HEK293 (cell line): ENCODE measurements around the gene PRSS35.

Experiments
- KLF1 ChIP-seq: fragments of 450-650 bp; formaldehyde crosslinking; IDR thresholded peaks from 2 replicates; pipeline ENCODE4 v1.5.1; 2016; ENCODE audit warnings: missing biosample characterization, missing genetic modification characterization
- KLF9 ChIP-seq: fragments of 450-650 bp; formaldehyde crosslinking; IDR thresholded peaks from 2 replicates; pipeline ENCODE4 v1.5.1; 2016; ENCODE audit warnings: missing biosample characterization, missing genetic modification characterization, low read depth
- PRDM1 ChIP-seq: fragments of 450-650 bp; formaldehyde crosslinking; IDR thresholded peaks from 2 replicates; pipeline ENCODE4; 2016; ENCODE audit warnings: missing biosample characterization, missing genetic modification characterization
- SP7 ChIP-seq: fragments of 450-650 bp; formaldehyde crosslinking; IDR thresholded peaks from 2 replicates; pipeline ENCODE4 v1.5.1; 2016; ENCODE audit warnings: missing biosample characterization, missing genetic modification characterization
- ZBTB20 ChIP-seq: fragments of 450-650 bp; formaldehyde crosslinking; IDR thresholded peaks from 2 replicates; pipeline ENCODE4 v1.5.1; 2016; ENCODE audit warnings: missing biosample characterization, missing genetic modification characterization
- ZBTB8A ChIP-seq: fragments of 450-650 bp; formaldehyde crosslinking; IDR thresholded peaks from 2 replicates; pipeline ENCODE4 v1.5.1; 2016; ENCODE audit warnings: missing biosample characterization, missing genetic modification characterization
- ZFHX2 ChIP-seq: fragments of 450-650 bp; formaldehyde crosslinking; conservative IDR thresholded peaks from 2 replicates; pipeline ENCODE4 v1.5.1; 2016; ENCODE audit warnings: missing biosample characterization, missing genetic modification characterization
- ZNF214 ChIP-seq: fragments of 450-650 bp; formaldehyde crosslinking; IDR thresholded peaks from 2 replicates; pipeline ENCODE4 v1.5.1; 2017; ENCODE audit warnings: missing biosample characterization, mild to moderate bottlenecking, missing genetic modification characterization, borderline replicate concordance
- ZNF391 ChIP-seq: fragments of 450-650 bp; formaldehyde crosslinking; IDR thresholded peaks from 2 replicates; pipeline ENCODE4 v1.5.1; 2016; ENCODE audit warnings: low read depth, missing biosample characterization, missing genetic modification characterization, borderline replicate concordance
- ZNF394 ChIP-seq: fragments of 450-650 bp; formaldehyde crosslinking; IDR thresholded peaks from 2 replicates; pipeline ENCODE4 v1.5.1; 2016; ENCODE audit warnings: missing biosample characterization, missing genetic modification characterization, mild to moderate bottlenecking, moderate library complexity, borderline replicate concordance
- ZNF416 ChIP-seq: fragments of 450-650 bp; formaldehyde crosslinking; IDR thresholded peaks from 2 replicates; pipeline ENCODE4 v1.5.1; 2016; ENCODE audit warnings: missing biosample characterization, missing genetic modification characterization
- ZNF433 ChIP-seq: fragments of 450-650 bp; formaldehyde crosslinking; IDR thresholded peaks from 2 replicates; pipeline ENCODE4 v1.5.1; 2016; ENCODE audit warnings: missing biosample characterization, missing genetic modification characterization, low read depth
- ZNF624 ChIP-seq: fragments of 450-650 bp; formaldehyde crosslinking; IDR thresholded peaks from 2 replicates; pipeline ENCODE4 v1.5.1; 2017; ENCODE audit warnings: missing biosample characterization, missing genetic modification characterization
- ZNF658 ChIP-seq: fragments of 450-650 bp; formaldehyde crosslinking; IDR thresholded peaks from 2 replicates; pipeline ENCODE4; 2016; ENCODE audit warnings: missing biosample characterization, missing genetic modification characterization
- ZNF677 ChIP-seq: fragments of 450-650 bp; IDR thresholded peaks from 2 replicates; pipeline ENCODE4 v1.5.0; 2018; ENCODE audit warnings: missing biosample characterization, mild to moderate bottlenecking, missing genetic modification characterization, moderate library complexity
- ZNF777 ChIP-seq: fragments of 450-650 bp; formaldehyde crosslinking; IDR thresholded peaks from 2 replicates; pipeline ENCODE4 v1.5.1; 2017; ENCODE audit warnings: missing biosample characterization, missing genetic modification characterization, borderline replicate concordance
- ZNF837 ChIP-seq: fragments of 450-650 bp; formaldehyde crosslinking; IDR thresholded peaks from 2 replicates; pipeline ENCODE4 v1.5.1; 2016; ENCODE audit warnings: missing biosample characterization, missing genetic modification characterization
- TF ChIP-seq, protein P1 (sequence below): fragments of 450-650 bp; formaldehyde crosslinking; optimal IDR thresholded peaks from 2 replicates; pipeline ENCODE3; 2016; ENCODE audit warnings: missing biosample characterization, mild to moderate bottlenecking, missing genetic modification characterization
- TF ChIP-seq, protein P2 (sequence below): fragments of 450-650 bp; formaldehyde crosslinking; IDR thresholded peaks from 2 replicates; pipeline ENCODE4 v1.5.1; 2016; ENCODE audit warnings: missing biosample characterization, missing genetic modification characterization, borderline replicate concordance
- TF ChIP-seq, protein P3 (sequence below): fragments of 450-650 bp; formaldehyde crosslinking; IDR thresholded peaks from 2 replicates; pipeline ENCODE4 v1.5.1; 2017; ENCODE audit warnings: missing biosample characterization, missing genetic modification characterization
- TF ChIP-seq, protein P4 (sequence below): fragments of 450-650 bp; formaldehyde crosslinking; conservative IDR thresholded peaks from 2 replicates; pipeline ENCODE4 v1.5.1; 2016; ENCODE audit warnings: low read depth, missing biosample characterization, missing genetic modification characterization
- TF ChIP-seq, protein P5 (sequence below): fragments of 450-650 bp; formaldehyde crosslinking; IDR thresholded peaks from 2 replicates; pipeline ENCODE4 v1.5.1; 2016; ENCODE audit warnings: missing biosample characterization, missing genetic modification characterization

PRSS35 gene

DNA sequence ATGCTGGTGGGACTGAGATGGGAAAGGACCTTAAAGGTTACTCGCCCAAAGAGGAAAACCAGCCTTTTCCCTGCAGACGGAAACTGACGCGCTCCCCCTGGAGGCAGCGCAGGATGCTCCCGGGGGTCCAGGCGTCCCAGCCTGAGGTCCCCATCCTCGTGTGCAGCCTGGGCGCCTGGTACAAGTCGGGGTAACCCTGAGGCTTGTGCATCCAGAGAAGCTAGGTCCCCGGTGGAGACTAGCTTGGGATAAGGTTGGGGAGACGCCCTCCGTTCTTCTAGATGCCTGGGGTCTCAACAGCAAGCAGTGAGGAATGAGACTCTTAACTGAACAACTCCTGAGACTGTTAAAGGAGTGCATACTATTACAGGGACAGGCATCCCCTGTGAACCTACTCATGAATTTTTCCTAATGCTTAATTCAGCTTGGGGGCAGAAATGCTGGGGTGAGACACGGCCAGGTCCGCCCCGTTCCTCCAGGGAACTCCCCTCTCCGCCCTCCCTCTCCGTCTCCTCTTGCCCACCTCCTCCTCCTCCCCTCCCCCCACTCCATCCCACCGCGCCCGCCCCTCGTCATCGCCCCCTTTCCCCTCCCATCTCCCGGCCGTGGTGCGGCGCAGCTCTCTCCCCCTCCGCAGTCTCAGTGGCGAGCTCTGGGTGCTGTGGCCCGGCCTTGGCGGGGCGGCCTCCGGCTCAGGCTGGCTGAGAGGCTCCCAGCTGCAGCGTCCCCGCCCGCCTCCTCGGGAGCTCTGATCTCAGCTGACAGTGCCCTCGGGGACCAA, at the start of gene PRSS35 (continued):
- TF ChIP-seq ZNF394 (tag by site-specific recombination), result peak; percentile 29; the same call in 1 of the 2 replicates
- TF ChIP-seq KLF1 (tag by site-specific recombination), result peak; percentile 84
- TF ChIP-seq, protein P1, sequence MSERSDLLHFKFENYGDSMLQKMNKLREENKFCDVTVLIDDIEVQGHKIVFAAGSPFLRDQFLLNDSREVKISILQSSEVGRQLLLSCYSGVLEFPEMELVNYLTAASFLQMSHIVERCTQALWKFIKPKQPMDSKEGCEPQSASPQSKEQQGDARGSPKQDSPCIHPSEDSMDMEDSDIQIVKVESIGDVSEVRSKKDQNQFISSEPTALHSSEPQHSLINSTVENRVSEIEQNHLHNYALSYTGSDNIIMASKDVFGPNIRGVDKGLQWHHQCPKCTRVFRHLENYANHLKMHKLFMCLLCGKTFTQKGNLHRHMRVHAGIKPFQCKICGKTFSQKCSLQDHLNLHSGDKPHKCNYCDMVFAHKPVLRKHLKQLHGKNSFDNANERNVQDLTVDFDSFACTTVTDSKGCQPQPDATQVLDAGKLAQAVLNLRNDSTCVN, result peak; percentile 44
- TF ChIP-seq, protein P2, sequence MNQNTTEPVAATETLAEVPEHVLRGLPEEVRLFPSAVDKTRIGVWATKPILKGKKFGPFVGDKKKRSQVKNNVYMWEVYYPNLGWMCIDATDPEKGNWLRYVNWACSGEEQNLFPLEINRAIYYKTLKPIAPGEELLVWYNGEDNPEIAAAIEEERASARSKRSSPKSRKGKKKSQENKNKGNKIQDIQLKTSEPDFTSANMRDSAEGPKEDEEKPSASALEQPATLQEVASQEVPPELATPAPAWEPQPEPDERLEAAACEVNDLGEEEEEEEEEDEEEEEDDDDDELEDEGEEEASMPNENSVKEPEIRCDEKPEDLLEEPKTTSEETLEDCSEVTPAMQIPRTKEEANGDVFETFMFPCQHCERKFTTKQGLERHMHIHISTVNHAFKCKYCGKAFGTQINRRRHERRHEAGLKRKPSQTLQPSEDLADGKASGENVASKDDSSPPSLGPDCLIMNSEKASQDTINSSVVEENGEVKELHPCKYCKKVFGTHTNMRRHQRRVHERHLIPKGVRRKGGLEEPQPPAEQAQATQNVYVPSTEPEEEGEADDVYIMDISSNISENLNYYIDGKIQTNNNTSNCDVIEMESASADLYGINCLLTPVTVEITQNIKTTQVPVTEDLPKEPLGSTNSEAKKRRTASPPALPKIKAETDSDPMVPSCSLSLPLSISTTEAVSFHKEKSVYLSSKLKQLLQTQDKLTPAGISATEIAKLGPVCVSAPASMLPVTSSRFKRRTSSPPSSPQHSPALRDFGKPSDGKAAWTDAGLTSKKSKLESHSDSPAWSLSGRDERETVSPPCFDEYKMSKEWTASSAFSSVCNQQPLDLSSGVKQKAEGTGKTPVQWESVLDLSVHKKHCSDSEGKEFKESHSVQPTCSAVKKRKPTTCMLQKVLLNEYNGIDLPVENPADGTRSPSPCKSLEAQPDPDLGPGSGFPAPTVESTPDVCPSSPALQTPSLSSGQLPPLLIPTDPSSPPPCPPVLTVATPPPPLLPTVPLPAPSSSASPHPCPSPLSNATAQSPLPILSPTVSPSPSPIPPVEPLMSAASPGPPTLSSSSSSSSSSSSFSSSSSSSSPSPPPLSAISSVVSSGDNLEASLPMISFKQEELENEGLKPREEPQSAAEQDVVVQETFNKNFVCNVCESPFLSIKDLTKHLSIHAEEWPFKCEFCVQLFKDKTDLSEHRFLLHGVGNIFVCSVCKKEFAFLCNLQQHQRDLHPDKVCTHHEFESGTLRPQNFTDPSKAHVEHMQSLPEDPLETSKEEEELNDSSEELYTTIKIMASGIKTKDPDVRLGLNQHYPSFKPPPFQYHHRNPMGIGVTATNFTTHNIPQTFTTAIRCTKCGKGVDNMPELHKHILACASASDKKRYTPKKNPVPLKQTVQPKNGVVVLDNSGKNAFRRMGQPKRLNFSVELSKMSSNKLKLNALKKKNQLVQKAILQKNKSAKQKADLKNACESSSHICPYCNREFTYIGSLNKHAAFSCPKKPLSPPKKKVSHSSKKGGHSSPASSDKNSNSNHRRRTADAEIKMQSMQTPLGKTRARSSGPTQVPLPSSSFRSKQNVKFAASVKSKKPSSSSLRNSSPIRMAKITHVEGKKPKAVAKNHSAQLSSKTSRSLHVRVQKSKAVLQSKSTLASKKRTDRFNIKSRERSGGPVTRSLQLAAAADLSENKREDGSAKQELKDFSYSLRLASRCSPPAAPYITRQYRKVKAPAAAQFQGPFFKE (tag by site-specific recombination), result no peak
- no peak for TF ChIP-seq ZNF658 (tag by site-specific recombination)
- TF ChIP-seq ZBTB20, result peak; percentile 83
- TF ChIP-seq, protein P3, sequence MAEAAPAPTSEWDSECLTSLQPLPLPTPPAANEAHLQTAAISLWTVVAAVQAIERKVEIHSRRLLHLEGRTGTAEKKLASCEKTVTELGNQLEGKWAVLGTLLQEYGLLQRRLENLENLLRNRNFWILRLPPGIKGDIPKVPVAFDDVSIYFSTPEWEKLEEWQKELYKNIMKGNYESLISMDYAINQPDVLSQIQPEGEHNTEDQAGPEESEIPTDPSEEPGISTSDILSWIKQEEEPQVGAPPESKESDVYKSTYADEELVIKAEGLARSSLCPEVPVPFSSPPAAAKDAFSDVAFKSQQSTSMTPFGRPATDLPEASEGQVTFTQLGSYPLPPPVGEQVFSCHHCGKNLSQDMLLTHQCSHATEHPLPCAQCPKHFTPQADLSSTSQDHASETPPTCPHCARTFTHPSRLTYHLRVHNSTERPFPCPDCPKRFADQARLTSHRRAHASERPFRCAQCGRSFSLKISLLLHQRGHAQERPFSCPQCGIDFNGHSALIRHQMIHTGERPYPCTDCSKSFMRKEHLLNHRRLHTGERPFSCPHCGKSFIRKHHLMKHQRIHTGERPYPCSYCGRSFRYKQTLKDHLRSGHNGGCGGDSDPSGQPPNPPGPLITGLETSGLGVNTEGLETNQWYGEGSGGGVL, result peak; percentile 99
- TF ChIP-seq ZNF214 (tag by site-specific recombination), result no peak
- no peak for TF ChIP-seq ZNF391 (tag by site-specific recombination)
- no peak for TF ChIP-seq ZNF433
- peak; percentile 58 for TF ChIP-seq SP7 (tag by site-specific recombination)
- TF ChIP-seq, protein P4, sequence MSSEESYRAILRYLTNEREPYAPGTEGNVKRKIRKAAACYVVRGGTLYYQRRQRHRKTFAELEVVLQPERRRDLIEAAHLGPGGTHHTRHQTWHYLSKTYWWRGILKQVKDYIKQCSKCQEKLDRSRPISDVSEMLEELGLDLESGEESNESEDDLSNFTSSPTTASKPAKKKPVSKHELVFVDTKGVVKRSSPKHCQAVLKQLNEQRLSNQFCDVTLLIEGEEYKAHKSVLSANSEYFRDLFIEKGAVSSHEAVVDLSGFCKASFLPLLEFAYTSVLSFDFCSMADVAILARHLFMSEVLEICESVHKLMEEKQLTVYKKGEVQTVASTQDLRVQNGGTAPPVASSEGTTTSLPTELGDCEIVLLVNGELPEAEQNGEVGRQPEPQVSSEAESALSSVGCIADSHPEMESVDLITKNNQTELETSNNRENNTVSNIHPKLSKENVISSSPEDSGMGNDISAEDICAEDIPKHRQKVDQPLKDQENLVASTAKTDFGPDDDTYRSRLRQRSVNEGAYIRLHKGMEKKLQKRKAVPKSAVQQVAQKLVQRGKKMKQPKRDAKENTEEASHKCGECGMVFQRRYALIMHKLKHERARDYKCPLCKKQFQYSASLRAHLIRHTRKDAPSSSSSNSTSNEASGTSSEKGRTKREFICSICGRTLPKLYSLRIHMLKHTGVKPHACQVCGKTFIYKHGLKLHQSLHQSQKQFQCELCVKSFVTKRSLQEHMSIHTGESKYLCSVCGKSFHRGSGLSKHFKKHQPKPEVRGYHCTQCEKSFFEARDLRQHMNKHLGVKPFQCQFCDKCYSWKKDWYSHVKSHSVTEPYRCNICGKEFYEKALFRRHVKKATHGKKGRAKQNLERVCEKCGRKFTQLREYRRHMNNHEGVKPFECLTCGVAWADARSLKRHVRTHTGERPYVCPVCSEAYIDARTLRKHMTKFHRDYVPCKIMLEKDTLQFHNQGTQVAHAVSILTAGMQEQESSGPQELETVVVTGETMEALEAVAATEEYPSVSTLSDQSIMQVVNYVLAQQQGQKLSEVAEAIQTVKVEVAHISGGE (tag by site-specific recombination), result peak; percentile 26; the same call in 1 of the 2 replicates
- peak; percentile 81 for TF ChIP-seq PRDM1 (tag by site-specific recombination)
- TF ChIP-seq, protein P5, sequence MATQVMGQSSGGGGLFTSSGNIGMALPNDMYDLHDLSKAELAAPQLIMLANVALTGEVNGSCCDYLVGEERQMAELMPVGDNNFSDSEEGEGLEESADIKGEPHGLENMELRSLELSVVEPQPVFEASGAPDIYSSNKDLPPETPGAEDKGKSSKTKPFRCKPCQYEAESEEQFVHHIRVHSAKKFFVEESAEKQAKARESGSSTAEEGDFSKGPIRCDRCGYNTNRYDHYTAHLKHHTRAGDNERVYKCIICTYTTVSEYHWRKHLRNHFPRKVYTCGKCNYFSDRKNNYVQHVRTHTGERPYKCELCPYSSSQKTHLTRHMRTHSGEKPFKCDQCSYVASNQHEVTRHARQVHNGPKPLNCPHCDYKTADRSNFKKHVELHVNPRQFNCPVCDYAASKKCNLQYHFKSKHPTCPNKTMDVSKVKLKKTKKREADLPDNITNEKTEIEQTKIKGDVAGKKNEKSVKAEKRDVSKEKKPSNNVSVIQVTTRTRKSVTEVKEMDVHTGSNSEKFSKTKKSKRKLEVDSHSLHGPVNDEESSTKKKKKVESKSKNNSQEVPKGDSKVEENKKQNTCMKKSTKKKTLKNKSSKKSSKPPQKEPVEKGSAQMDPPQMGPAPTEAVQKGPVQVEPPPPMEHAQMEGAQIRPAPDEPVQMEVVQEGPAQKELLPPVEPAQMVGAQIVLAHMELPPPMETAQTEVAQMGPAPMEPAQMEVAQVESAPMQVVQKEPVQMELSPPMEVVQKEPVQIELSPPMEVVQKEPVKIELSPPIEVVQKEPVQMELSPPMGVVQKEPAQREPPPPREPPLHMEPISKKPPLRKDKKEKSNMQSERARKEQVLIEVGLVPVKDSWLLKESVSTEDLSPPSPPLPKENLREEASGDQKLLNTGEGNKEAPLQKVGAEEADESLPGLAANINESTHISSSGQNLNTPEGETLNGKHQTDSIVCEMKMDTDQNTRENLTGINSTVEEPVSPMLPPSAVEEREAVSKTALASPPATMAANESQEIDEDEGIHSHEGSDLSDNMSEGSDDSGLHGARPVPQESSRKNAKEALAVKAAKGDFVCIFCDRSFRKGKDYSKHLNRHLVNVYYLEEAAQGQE (tag by site-specific recombination), result 0 out of 2 replicates have a peak, but pooled peaks have one; percentile 7
- no peak for TF ChIP-seq ZNF777
- peak; percentile 21; the same call in 1 of the 2 replicates for TF ChIP-seq ZBTB8A (tag by site-specific recombination)
- TF ChIP-seq ZNF677 (tag by site-specific recombination), result no peak
- no peak for TF ChIP-seq ZNF837
- TF ChIP-seq KLF9, result peak; percentile 68
- TF ChIP-seq ZNF624 (tag by site-specific recombination), result no peak
- TF ChIP-seq ZNF416 (tag by site-specific recombination), result no peak
- peak; percentile 88 for TF ChIP-seq ZFHX2
